ENCODE measurements around the gene UBA1.
"Not testable (repeated sequence)": the region's sequence is repeated elsewhere in the genome, so short reads cannot be mapped to it uniquely, and the experiment has no call there.

UBA1 gene

GRCh38 chrX:47239199-47239598 lies 45.6 kb downstream of the UBA1 start:
- H3K36me3 Mint-ChIP-seq, result peaks cover 29% of the 10 kb centered on the region
- no peaks in the 10 kb centered on the region for H3K9me3 Mint-ChIP-seq
- no peak overlapping the region for H3K4me3 Mint-ChIP-seq
- H3K27ac Mint-ChIP-seq, result no peak overlapping the region
- peaks cover 8% of the 10 kb centered on the region for H3K4me1 Mint-ChIP-seq
- no peak for ATAC-seq
- H3K27me3 Mint-ChIP-seq, result no peaks in the 10 kb centered on the region

- no peak overlapping the region for H3K27ac Mint-ChIP-seq
- no peak overlapping the region for H3K4me3 Mint-ChIP-seq
- no peaks in the 10 kb centered on the region for H3K9me3 Mint-ChIP-seq
- H3K4me1 Mint-ChIP-seq, result peaks cover 8% of the 10 kb centered on the region
- no peaks in the 10 kb centered on the region for H3K27me3 Mint-ChIP-seq
- H3K36me3 Mint-ChIP-seq, result peaks cover 32% of the 10 kb centered on the region
- no peak for ATAC-seq
Observed at GRCh38 chrX:47239898-47240545, 46.4 kb downstream of the UBA1 start.

- no peak overlapping the region for H3K27ac Mint-ChIP-seq
- H3K4me3 Mint-ChIP-seq, result no peak overlapping the region
- H3K4me1 Mint-ChIP-seq, result peaks cover 3% of the 10 kb centered on the region
- H3K9me3 Mint-ChIP-seq, result no peaks in the 10 kb centered on the region
- H3K27me3 Mint-ChIP-seq, result no peaks in the 10 kb centered on the region
- peaks cover 28% of the 10 kb centered on the region for H3K36me3 Mint-ChIP-seq
- ATAC-seq, result no peak
Observed at GRCh38 chrX:47240619-47241018, 47.0 kb downstream of the UBA1 start.

- Mint-ChIP-seq H3K9me3 (no peaks in the 10 kb centered on the region), H3K36me3 (peaks cover 35% of the 10 kb centered on the region), H3K4me3 (no peak overlapping the region), H3K27ac (no peak overlapping the region), H3K4me1 (no peaks in the 10 kb centered on the region), H3K27me3 (no peaks in the 10 kb centered on the region)
- no peak for ATAC-seq
Observed at GRCh38 chrX:47241201-47242011, 47.8 kb downstream of the UBA1 start.

GRCh38 chrX:47242321-47242720 lies 48.7 kb downstream of the UBA1 start:
- Mint-ChIP-seq H3K27me3 (no peaks in the 10 kb centered on the region), H3K9me3 (no peaks in the 10 kb centered on the region), H3K27ac (no peak overlapping the region), H3K36me3 (peaks cover 36% of the 10 kb centered on the region), H3K4me3 (no peak overlapping the region), H3K4me1 (no peaks in the 10 kb centered on the region)
- no peak for ATAC-seq

GRCh38 chrX:47243351-47243750 lies 49.7 kb downstream of the UBA1 start:
- H3K27me3 Mint-ChIP-seq, result no peaks in the 10 kb centered on the region
- no peaks in the 10 kb centered on the region for H3K4me1 Mint-ChIP-seq
- no peaks in the 10 kb centered on the region for H3K9me3 Mint-ChIP-seq
- H3K27ac Mint-ChIP-seq, result no peak overlapping the region
- ATAC-seq, result no peak
- peaks cover 42% of the 10 kb centered on the region for H3K36me3 Mint-ChIP-seq
- H3K4me3 Mint-ChIP-seq, result no peak overlapping the region

GRCh38 chrX:47244676-47245075 lies 51.0 kb downstream of the UBA1 start:
- ATAC-seq, result no peak
- H3K4me3 Mint-ChIP-seq, result no peak overlapping the region
- H3K27me3 Mint-ChIP-seq, result no peaks in the 10 kb centered on the region
- no peaks in the 10 kb centered on the region for H3K9me3 Mint-ChIP-seq
- H3K36me3 Mint-ChIP-seq, result peaks cover 48% of the 10 kb centered on the region
- H3K4me1 Mint-ChIP-seq, result no peaks in the 10 kb centered on the region
- no peak overlapping the region for H3K27ac Mint-ChIP-seq

GRCh38 chrX:47245156-47245555 lies 51.5 kb downstream of the UBA1 start:
- Mint-ChIP-seq H3K4me1 (no peaks in the 10 kb centered on the region), H3K27me3 (no peaks in the 10 kb centered on the region), H3K4me3 (no peak overlapping the region), H3K36me3 (peaks cover 48% of the 10 kb centered on the region), H3K9me3 (no peaks in the 10 kb centered on the region), H3K27ac (no peak overlapping the region)
- ATAC-seq, result no peak

GRCh38 chrX:47247206-47247998 lies 53.8 kb downstream of the UBA1 start:
- Mint-ChIP-seq H3K36me3 (peaks cover 31% of the 10 kb centered on the region), H3K9me3 (no peaks in the 10 kb centered on the region), H3K27me3 (no peaks in the 10 kb centered on the region), H3K4me3 (no peak overlapping the region), H3K27ac (no peak overlapping the region), H3K4me1 (no peaks in the 10 kb centered on the region)
- no peak for ATAC-seq

GRCh38 chrX:47247999-47248320 lies 54.3 kb downstream of the UBA1 start:
- no peaks in the 10 kb centered on the region for H3K4me1 Mint-ChIP-seq
- no peaks in the 10 kb centered on the region for H3K9me3 Mint-ChIP-seq
- H3K36me3 Mint-ChIP-seq, result peaks cover 28% of the 10 kb centered on the region
- H3K4me3 Mint-ChIP-seq, result no peak overlapping the region
- H3K27me3 Mint-ChIP-seq, result no peaks in the 10 kb centered on the region
- no peak for ATAC-seq
- no peak overlapping the region for H3K27ac Mint-ChIP-seq

- Mint-ChIP-seq H3K4me3 (no peak overlapping the region), H3K4me1 (no peaks in the 10 kb centered on the region), H3K36me3 (peaks cover 28% of the 10 kb centered on the region), H3K27me3 (no peaks in the 10 kb centered on the region), H3K9me3 (no peaks in the 10 kb centered on the region), H3K27ac (no peak overlapping the region)
- no peak for ATAC-seq
Observed at GRCh38 chrX:47248576-47248975, 54.9 kb downstream of the UBA1 start.

GRCh38 chrX:47250017-47250347 lies 56.4 kb downstream of the UBA1 start:
- Mint-ChIP-seq H3K27me3 (no peaks in the 10 kb centered on the region), H3K27ac (no peak overlapping the region), H3K4me1 (no peaks in the 10 kb centered on the region), H3K36me3 (peaks cover 22% of the 10 kb centered on the region), H3K9me3 (no peaks in the 10 kb centered on the region), H3K4me3 (no peak overlapping the region)
- no peak for ATAC-seq

- not testable (repeated sequence) for H3K4me1 Mint-ChIP-seq, H3K4me3 Mint-ChIP-seq, H3K27ac Mint-ChIP-seq, ATAC-seq, H3K27me3 Mint-ChIP-seq, H3K36me3 Mint-ChIP-seq, H3K9me3 Mint-ChIP-seq
Observed at GRCh38 chrX:47257620-47258019, 64.0 kb downstream of the UBA1 start.

All from stimulated activated memory B cell treated with anti-CD40 and anti-IgM and Interleukin-4, amounts not matched to agents 10 μg/mL and 1 μg/mL and 100 μg/mL, for 72 hours (primary cell).